Stomach (tissue), 9 donors: ENCODE results near the gene PIAS1. TPM values are rescaled to one million over a fixed set of nuclear protein-coding genes. Genes with fewer than 3 reads are reported as not detected.

ENCODE experiments used
- DNase-seq, 2 donors: peaks; one replicate each; pipeline versions ENCODE4 v3.0.0 to v3.0.0-alpha.2; 2013 to 2019
- H3K27ac ChIP-seq, 5 donors: fragments of 200-600 bp in 4 of 5; sonication (generic) in 4 of 5; one replicate each; pipeline ENCODE4 v1.5.1; 2013 to 2019; ENCODE audit warnings: mild to moderate bottlenecking in 1 of 5, moderate library complexity in 1 of 5
- H3K27me3 ChIP-seq, 3 donors: fragments of 200-600 bp; sonication (generic); one replicate each; pipeline ENCODE4 v1.5.1; 2017 to 2019; ENCODE audit warnings: mixed run types in 1 of 3
- H3K36me3 ChIP-seq, 4 donors: fragments of 200-600 bp; sonication (generic); 1 replicate in 3 of 4; 2 replicates in 1 of 4; pipeline ENCODE4 v1.5.1; 2016 to 2019
- H3K4me1 ChIP-seq, 4 donors: fragments of 200-600 bp; sonication (generic); one replicate each; pipeline ENCODE4 v1.5.1; 2016 to 2019
- H3K4me3 ChIP-seq, 4 donors: fragments of 200-600 bp; sonication (generic) in 3 of 4; one replicate each; pipeline ENCODE4 v1.5.1; 2016 to 2019; ENCODE audit warnings: mild to moderate bottlenecking in 1 of 4
- H3K9me3 ChIP-seq, 4 donors: fragments of 200-600 bp; sonication (generic); one replicate each; pipeline ENCODE4 v1.5.1; 2016 to 2019
- CTCF ChIP-seq, 7 experiments: fragments of 450-650 bp in 4 of 7; fragments of 200-600 bp in 3 of 7; sonication (generic) in 3 of 7; IDR thresholded peaks; one replicate each; pipeline ENCODE4 v1.5.1; 2016 to 2019; ENCODE audit warnings: antibody characterized with exemption in 7 of 7, control low read depth in 2 of 7, mild to moderate bottlenecking in 1 of 7
- EP300 ChIP-seq: sonication (generic); formaldehyde crosslinking; IDR thresholded peaks from one replicate; pipeline ENCODE4 v1.6.1; 2017; ENCODE audit warnings: antibody characterized with exemption
- POLR2A ChIP-seq, 4 donors: fragments of 450-650 bp; IDR thresholded peaks; one replicate each; pipeline ENCODE4 v1.6.1; 2016; ENCODE audit warnings: antibody characterized with exemption in 4 of 4, control low read depth in 2 of 4, mild to moderate bottlenecking in 1 of 4, moderate library complexity in 1 of 4
- POLR2AphosphoS5 ChIP-seq, 3 donors: sonication (generic); formaldehyde crosslinking; IDR thresholded peaks; one replicate each; pipeline ENCODE4 v1.6.1; 2016; ENCODE audit warnings: antibody characterized with exemption in 3 of 3
- WGBS, 5 donors: extraction: QIAGEN DNeasy Blood & Tissue Kit in 3 of 5; methylation state at CpG; one replicate each; pipeline versions ENCODE4 v1.1.5 to v1.1.7; 2013 to 2018; 5-methylcytosine and 5-hydroxymethylcytosine counted together
- intact Hi-C: fragments of 100-400 bp; cut with DNase I; formaldehyde crosslinking; loops from one replicate; pipeline ENCODE4 v1.15.1; 2023; ENCODE audit warnings: low total_unique reads
- polyA plus RNA-seq, 3 donors: library from polyadenylated mRNA; stranded (reverse); fragments of 200-250 nt; gene quantifications; one replicate each; pipeline ENCODE4 v1.2.3, GENCODE V29; 2013
- total RNA-seq, 5 donors: library from RNA; depleted of rRNA; stranded (reverse); fragments of >200 nt; gene quantifications; one replicate each; pipeline versions ENCODE4 v1.1.0 to v1.2.3, GENCODE V29; 2014 to 2016
- donor health status: healthy with polysubstance abuse.
- donor health status: Bipolar disorder and iron deficiency.
- donor health status: healthy.

Gene PIAS1
- total and polyA plus RNA-seq, 8 donors: 7.9 to 56.6 (median 38.8) TPM

GRCh38 chr15:68130851-68131250 is 76.7 kb downstream of the PIAS1 start:
- 87 to 96% (median 90%) methylated on average over 3 of the region's 3 CpGs for WGBS, 5 donors
- peaks cover 0 to 43% (median 15%) of the 10 kb centered on the region in 4 donors for H3K4me1 ChIP-seq
- TF ChIP-seq POLR2AphosphoS5 (IDR thresholded peaks at IDR 0.05) (no peak), CTCF (IDR thresholded peaks at IDR 0.05) (no peak), EP300 (no peak), POLR2A (IDR thresholded peaks at IDR 0.05) (no peak)
- no peak for DNase-seq
- intact Hi-C loops: no loop called here
- H3K36me3 ChIP-seq: no peaks in the 10 kb centered on the region
- no peaks in the 10 kb centered on the region for H3K27me3 ChIP-seq
- no peak overlapping the region for H3K27ac ChIP-seq
- no peaks in the 10 kb centered on the region for H3K9me3 ChIP-seq
- H3K4me3 ChIP-seq: no peak overlapping the region

- Histone ChIP-seq H3K27me3 (no peaks in the 10 kb centered on the region), H3K4me3 (no peak overlapping the region), H3K36me3 (no peaks in the 10 kb centered on the region), H3K27ac (no peak overlapping the region), H3K9me3 (no peaks in the 10 kb centered on the region), H3K4me1 (peaks cover 11 to 51% (median 31%) of the 10 kb centered on the region in 4 donors)
- TF ChIP-seq CTCF (IDR thresholded peaks at IDR 0.05): no peak
- no peak for TF ChIP-seq EP300
- TF ChIP-seq POLR2AphosphoS5 (IDR thresholded peaks at IDR 0.05): no peak
- TF ChIP-seq POLR2A (IDR thresholded peaks at IDR 0.05): no peak
- 75 to 83% (median 78%) methylated on average over 1 of the region's 1 CpG for WGBS, 5 donors
- no peak for DNase-seq
- intact Hi-C loops: no loop called here
Measured at GRCh38 chr15:68137096-68137495, 83.0 kb downstream of the PIAS1 start.

DNA sequence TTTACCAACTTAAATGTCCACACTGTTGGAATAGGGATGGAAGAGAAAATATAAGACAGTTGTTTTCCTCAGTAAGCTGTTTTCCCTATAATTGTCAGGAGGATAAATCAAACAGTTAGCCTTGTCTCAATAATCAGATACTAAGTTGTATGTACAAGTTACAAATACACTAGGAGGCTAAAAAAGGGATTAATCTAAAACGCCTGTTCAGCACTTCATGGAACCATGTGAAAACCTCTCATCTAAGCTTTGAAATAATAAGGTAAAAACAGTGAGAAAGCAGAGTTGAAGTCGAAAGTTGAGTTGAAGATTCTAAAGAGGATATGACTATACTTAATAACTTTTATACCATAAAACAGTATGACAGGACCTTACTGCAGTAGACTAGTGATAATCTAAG is 89.0 kb downstream of the PIAS1 start:
- H3K4me3 ChIP-seq: no peak overlapping the region
- no peaks in the 10 kb centered on the region for H3K9me3 ChIP-seq
- H3K27ac ChIP-seq: no peak overlapping the region
- H3K4me1 ChIP-seq: peaks cover 9 to 37% (median 24%) of the 10 kb centered on the region in 4 donors
- H3K36me3 ChIP-seq: peaks cover 0 to 38% (median 24%) of the 10 kb centered on the region in 4 donors
- no peaks in the 10 kb centered on the region for H3K27me3 ChIP-seq
- TF ChIP-seq POLR2A (IDR thresholded peaks at IDR 0.05): no peak
- TF ChIP-seq POLR2AphosphoS5 (IDR thresholded peaks at IDR 0.05): no peak
- TF ChIP-seq CTCF (IDR thresholded peaks at IDR 0.05): no peak
- no peak for TF ChIP-seq EP300
- intact Hi-C loops: no loop called here
- WGBS, 5 donors: 92 to 97% (median 95%) methylated on average over 2 of the region's 2 CpGs
- DNase-seq: no peak

- Histone ChIP-seq H3K36me3 (peaks cover 0 to 44% (median 30%) of the 10 kb centered on the region in 4 donors), H3K4me1 (peaks cover 3 to 36% (median 20%) of the 10 kb centered on the region in 4 donors), H3K9me3 (no peaks in the 10 kb centered on the region), H3K4me3 (no peak overlapping the region), H3K27me3 (no peaks in the 10 kb centered on the region), H3K27ac (no peak overlapping the region)
- no peak for TF ChIP-seq CTCF (IDR thresholded peaks at IDR 0.05)
- no peak for TF ChIP-seq POLR2A (IDR thresholded peaks at IDR 0.05)
- no peak for TF ChIP-seq POLR2AphosphoS5 (IDR thresholded peaks at IDR 0.05)
- no peak for TF ChIP-seq EP300
- DNase-seq: no peak
- 71 to 80% (median 72%) methylated on average over 1 of the region's 1 CpG for WGBS, 5 donors
- intact Hi-C loops: no loop called here
Measured at GRCh38 chr15:68143785-68144184, 89.7 kb downstream of the PIAS1 start.
